B cell (primary cell): Measurements from ENCODE around the gene DNAAF8.

ENCODE experiments used
- CTCF ChIP-seq: fragments of 200-600 bp; IDR thresholded peaks from one replicate; pipeline ENCODE4 v1.8.0; 2022; ENCODE audit warnings: antibody characterized with exemption, mild to moderate bottlenecking
- EZH2 ChIP-seq: IDR thresholded peaks from 2 replicates; pipeline ENCODE4 v1.6.1; 2012; ENCODE audit warnings: borderline replicate concordance, low read depth, mild to moderate bottlenecking, moderate library complexity, low read length; ENCODE audit not compliant: insufficient read depth, poor library complexity, severe bottlenecking

- TF ChIP-seq EZH2 (no peak), CTCF (no peak)
Observed at GRCh38 chr16:4685776-4686496, 48.4 kb upstream of the DNAAF8 start.
